ENCODE measurements around the gene IQGAP2. TPM values are rescaled to one million over a fixed set of nuclear protein-coding genes. Genes with fewer than 3 reads are reported as not detected.

The IQGAP2 gene
- total and polyA plus RNA-seq, 3 donors from 2014 or later = 33.5 to 78.6 (median 60.2) TPM

DNA sequence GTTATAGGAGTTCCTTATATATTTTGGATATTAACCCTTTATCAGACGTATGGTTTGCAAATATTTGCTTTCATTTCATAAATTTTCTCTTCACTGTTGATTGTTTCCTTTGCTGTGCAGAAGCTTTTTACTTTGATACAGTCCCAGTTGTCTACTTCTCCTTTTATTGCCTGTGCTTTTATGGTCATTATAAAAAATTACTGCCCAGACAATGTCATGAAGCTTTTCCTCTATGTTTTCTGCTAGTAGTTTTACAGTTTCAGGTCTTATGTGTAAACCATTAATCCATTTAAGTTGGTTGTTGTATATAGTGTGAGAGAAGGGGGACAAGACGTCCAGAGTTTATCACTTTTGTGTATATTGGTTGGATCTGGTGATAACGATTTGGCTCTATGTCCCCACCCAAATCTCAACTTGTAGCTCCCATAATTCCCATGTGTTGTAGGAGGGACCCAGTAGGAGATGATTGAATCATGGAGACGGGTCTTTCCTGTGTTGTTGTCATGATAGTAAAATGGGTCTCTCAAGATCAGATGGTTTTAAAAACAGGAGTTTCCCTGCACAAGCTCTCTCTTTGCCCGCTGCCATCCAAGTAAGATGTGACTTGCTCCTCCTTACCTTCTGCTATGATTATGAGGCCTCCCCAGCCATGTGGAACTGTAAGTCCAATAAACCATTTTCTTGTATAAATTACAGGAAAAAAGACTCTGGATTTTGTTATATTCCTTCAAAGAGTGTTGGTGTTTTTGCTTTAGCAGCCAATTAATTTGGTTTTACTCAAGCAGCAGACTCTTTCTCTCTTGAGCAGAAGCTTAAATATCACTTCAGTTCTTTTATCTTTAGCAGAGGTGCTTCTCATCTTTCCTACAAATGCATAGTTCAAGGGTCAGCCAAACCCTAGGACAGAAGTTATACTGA is 326.5 kb downstream of the IQGAP2 start:
- no peaks in the 10 kb centered on the region for H3K27me3 ChIP-seq
- H3K36me3 ChIP-seq (ENCODE audit: low read depth, missing control alignments) = no peaks in the 10 kb centered on the region
- H3K4me1 ChIP-seq = no peaks in the 10 kb centered on the region
- intact Hi-C loops (cut with DNase I; ENCODE audit: low total_unique reads) = no loop called here
- 94 to 95% methylated on average over 5 of the region's 5 CpGs for WGBS, 2 donors
- no peak for TF ChIP-seq POLR2A (IDR thresholded peaks at IDR 0.05)
- TF ChIP-seq, protein P1, sequence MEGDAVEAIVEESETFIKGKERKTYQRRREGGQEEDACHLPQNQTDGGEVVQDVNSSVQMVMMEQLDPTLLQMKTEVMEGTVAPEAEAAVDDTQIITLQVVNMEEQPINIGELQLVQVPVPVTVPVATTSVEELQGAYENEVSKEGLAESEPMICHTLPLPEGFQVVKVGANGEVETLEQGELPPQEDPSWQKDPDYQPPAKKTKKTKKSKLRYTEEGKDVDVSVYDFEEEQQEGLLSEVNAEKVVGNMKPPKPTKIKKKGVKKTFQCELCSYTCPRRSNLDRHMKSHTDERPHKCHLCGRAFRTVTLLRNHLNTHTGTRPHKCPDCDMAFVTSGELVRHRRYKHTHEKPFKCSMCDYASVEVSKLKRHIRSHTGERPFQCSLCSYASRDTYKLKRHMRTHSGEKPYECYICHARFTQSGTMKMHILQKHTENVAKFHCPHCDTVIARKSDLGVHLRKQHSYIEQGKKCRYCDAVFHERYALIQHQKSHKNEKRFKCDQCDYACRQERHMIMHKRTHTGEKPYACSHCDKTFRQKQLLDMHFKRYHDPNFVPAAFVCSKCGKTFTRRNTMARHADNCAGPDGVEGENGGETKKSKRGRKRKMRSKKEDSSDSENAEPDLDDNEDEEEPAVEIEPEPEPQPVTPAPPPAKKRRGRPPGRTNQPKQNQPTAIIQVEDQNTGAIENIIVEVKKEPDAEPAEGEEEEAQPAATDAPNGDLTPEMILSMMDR (IDR thresholded peaks at IDR 0.05) = no peak
- H3K27ac ChIP-seq = no peak overlapping the region
- no peaks in the 10 kb centered on the region for H3K9me3 ChIP-seq
- H3K4me3 ChIP-seq = no peak overlapping the region
- no peak for DNase-seq

DNA sequence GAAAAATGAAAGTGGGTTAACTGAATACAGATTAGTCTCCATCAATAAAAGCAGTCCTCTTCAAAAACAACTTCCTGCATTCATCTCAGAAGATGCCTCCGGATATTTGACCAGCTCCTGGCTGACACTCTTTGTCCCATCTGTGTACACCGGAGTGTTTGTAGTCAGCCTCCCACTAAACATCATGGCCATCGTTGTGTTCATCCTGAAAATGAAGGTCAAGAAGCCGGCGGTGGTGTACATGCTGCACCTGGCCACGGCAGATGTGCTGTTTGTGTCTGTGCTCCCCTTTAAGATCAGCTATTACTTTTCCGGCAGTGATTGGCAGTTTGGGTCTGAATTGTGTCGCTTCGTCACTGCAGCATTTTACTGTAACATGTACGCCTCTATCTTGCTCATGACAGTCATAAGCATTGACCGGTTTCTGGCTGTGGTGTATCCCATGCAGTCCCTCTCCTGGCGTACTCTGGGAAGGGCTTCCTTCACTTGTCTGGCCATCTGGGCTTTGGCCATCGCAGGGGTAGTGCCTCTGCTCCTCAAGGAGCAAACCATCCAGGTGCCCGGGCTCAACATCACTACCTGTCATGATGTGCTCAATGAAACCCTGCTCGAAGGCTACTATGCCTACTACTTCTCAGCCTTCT is 329.4 kb downstream of the IQGAP2 start:
- no peaks in the 10 kb centered on the region for H3K27me3 ChIP-seq
- WGBS, 2 donors = 61 to 76% methylated on average over 15 of the region's 15 CpGs
- no peak overlapping the region for H3K27ac ChIP-seq
- TF ChIP-seq POLR2A (IDR thresholded peaks at IDR 0.05) = no peak
- TF ChIP-seq, protein P1 (IDR thresholded peaks at IDR 0.05) = no peak
- intact Hi-C loops (cut with DNase I; ENCODE audit: low total_unique reads) = no loop called here
- no peak overlapping the region for H3K4me3 ChIP-seq
- DNase-seq = no peak
- H3K9me3 ChIP-seq = no peaks in the 10 kb centered on the region
- no peaks in the 10 kb centered on the region for H3K4me1 ChIP-seq
- H3K36me3 ChIP-seq (ENCODE audit: low read depth, missing control alignments) = no peaks in the 10 kb centered on the region

DNA sequence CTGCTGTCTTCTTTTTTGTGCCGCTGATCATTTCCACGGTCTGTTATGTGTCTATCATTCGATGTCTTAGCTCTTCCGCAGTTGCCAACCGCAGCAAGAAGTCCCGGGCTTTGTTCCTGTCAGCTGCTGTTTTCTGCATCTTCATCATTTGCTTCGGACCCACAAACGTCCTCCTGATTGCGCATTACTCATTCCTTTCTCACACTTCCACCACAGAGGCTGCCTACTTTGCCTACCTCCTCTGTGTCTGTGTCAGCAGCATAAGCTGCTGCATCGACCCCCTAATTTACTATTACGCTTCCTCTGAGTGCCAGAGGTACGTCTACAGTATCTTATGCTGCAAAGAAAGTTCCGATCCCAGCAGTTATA is 329.9 kb downstream of the IQGAP2 start:
- no peak for DNase-seq
- H3K9me3 ChIP-seq = no peaks in the 10 kb centered on the region
- intact Hi-C loops (cut with DNase I; ENCODE audit: low total_unique reads) = no loop called here
- no peaks in the 10 kb centered on the region for H3K27me3 ChIP-seq
- WGBS, 2 donors = 60 to 78% methylated on average over 13 of the region's 13 CpGs
- H3K4me3 ChIP-seq = no peak overlapping the region
- H3K36me3 ChIP-seq (ENCODE audit: low read depth, missing control alignments) = no peaks in the 10 kb centered on the region
- H3K27ac ChIP-seq = no peak overlapping the region
- no peak for TF ChIP-seq POLR2A (IDR thresholded peaks at IDR 0.05)
- TF ChIP-seq, protein P1 (IDR thresholded peaks at IDR 0.05) = no peak
- no peaks in the 10 kb centered on the region for H3K4me1 ChIP-seq

DNA sequence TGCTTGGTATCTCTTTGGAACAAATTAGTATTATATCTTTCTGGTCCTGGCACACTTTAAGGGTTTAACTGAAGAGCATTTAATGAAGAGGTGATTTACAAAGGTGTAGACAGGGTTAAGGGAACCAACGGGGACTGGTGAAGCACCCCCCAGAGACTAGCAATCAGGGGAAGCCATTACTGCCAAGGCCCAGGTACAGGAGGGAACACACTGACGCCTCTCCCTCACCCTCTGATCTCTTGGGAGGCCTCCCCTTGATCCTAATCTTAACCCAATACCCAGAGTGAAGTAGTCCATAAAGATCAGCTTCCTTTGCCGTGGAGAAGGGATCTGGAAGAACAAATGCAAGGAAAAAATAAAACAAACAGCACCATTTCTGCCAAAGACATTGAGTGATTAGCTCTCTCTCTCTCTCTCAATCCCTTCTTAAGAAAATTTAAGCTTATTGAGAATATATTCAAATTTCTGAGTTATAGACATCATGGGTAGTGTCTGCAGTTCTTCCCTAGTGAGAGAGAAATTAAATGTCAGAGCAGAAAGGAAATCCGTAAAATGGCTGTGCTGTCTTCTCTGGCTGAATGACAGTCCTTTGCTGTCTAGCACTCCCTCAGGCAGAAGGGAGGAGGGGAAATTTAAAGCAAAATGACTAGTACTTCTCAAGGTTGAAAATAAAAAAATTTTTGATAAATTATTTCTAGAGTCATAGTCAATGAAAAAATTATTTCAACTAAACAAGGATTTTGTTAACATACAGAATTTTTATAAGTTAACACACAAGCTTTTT is 332.9 kb downstream of the IQGAP2 start:
- Histone ChIP-seq H3K36me3 (ENCODE audit: low read depth, missing control alignments) (no peaks in the 10 kb centered on the region), H3K4me1 (peaks cover 6% of the 10 kb centered on the region), H3K27me3 (no peaks in the 10 kb centered on the region), H3K4me3 (no peak overlapping the region), H3K27ac (peak overlapping the region; percentile 59 to 64), H3K9me3 (no peaks in the 10 kb centered on the region)
- intact Hi-C loops (cut with DNase I; ENCODE audit: low total_unique reads) = no loop called here
- TF ChIP-seq POLR2A (IDR thresholded peaks at IDR 0.05) = no peak
- TF ChIP-seq, protein P1 (IDR thresholded peaks at IDR 0.05) = no peak
- DNase-seq = no peak
- WGBS, 2 donors = 54 to 60% methylated on average over 4 of the region's 4 CpGs

Measured in testis (tissue), 3 donors.